BLaER1 (cell line): ENCODE measurements around the gene RAD50.
A peak's percentile ranks its signal among the peaks of the same experiment; 100 is the strongest.

Source experiments
- H3K27ac ChIP-seq: shearing (Covaris generic); formaldehyde crosslinking; 2 replicates; pipeline ENCODE4 v1.8.1; 2022
- H3K27me3 ChIP-seq: shearing (Covaris generic); formaldehyde crosslinking; 2 replicates; pipeline ENCODE4 v1.8.1; 2022
- H3K36me3 ChIP-seq: shearing (Covaris generic); formaldehyde crosslinking; 2 replicates; pipeline ENCODE4 v1.8.1; 2022
- H3K4me1 ChIP-seq: shearing (Covaris generic); formaldehyde crosslinking; 2 replicates; pipeline ENCODE4 v1.8.1; 2022
- H3K4me2 ChIP-seq: shearing (Covaris generic); formaldehyde crosslinking; 2 replicates; pipeline ENCODE4 v1.8.1; 2022
- H3K4me3 ChIP-seq: shearing (Covaris generic); formaldehyde crosslinking; 2 replicates; pipeline ENCODE4 v1.8.1; 2022
- H3K9ac ChIP-seq: shearing (Covaris generic); formaldehyde crosslinking; 2 replicates; pipeline ENCODE4 v1.8.1; 2022
- H3K9me3 ChIP-seq: shearing (Covaris generic); formaldehyde crosslinking; 2 replicates; pipeline ENCODE4 v1.8.1; 2022
- H4K20me1 ChIP-seq: shearing (Covaris generic); formaldehyde crosslinking; 2 replicates; pipeline ENCODE4 v1.8.1; 2022
- Cebpa-rat ChIP-seq: shearing (Covaris generic); IDR thresholded peaks from 2 replicates; pipeline ENCODE4 v1.8.1; 2022

RAD50 gene

GRCh38 chr5:132658381-132659302 is 101.9 kb downstream of the RAD50 start:
- Histone ChIP-seq H3K4me2 (no peak overlapping the region), H3K9ac (no peak overlapping the region), H3K36me3 (no peaks in the 10 kb centered on the region), H3K4me3 (no peak overlapping the region), H3K27ac (no peak overlapping the region), H3K27me3 (peaks cover 48% of the 10 kb centered on the region), H4K20me1 (no peaks in the 10 kb centered on the region), H3K9me3 (peaks cover 15% of the 10 kb centered on the region), H3K4me1 (peaks cover 47% of the 10 kb centered on the region)
- TF ChIP-seq Cebpa-rat = no peak

- Histone ChIP-seq H3K4me2 (peak overlapping the region; percentile 81; the same call in 1 of the 2 replicates), H3K4me1 (peaks cover 59% of the 10 kb centered on the region), H3K36me3 (no peaks in the 10 kb centered on the region), H3K4me3 (no peak overlapping the region), H3K27ac (no peak overlapping the region), H4K20me1 (no peaks in the 10 kb centered on the region), H3K9me3 (peaks cover 15% of the 10 kb centered on the region), H3K27me3 (peaks cover 36% of the 10 kb centered on the region), H3K9ac (no peak overlapping the region)
- TF ChIP-seq Cebpa-rat = no peak
Observed at GRCh38 chr5:132659598-132660493, 103.1 kb downstream of the RAD50 start.

GRCh38 chr5:132661231-132662003 is 104.6 kb downstream of the RAD50 start:
- H4K20me1 ChIP-seq = no peaks in the 10 kb centered on the region
- H3K36me3 ChIP-seq = no peaks in the 10 kb centered on the region
- H3K9me3 ChIP-seq = peaks cover 7% of the 10 kb centered on the region
- no peak for TF ChIP-seq Cebpa-rat
- peak overlapping the region; percentile 66 for H3K27ac ChIP-seq
- H3K27me3 ChIP-seq = peaks cover 20% of the 10 kb centered on the region
- H3K4me3 ChIP-seq = no peak overlapping the region
- H3K4me2 ChIP-seq = peak overlapping the region; percentile 81
- peak overlapping the region; percentile 47; the same call in 1 of the 2 replicates for H3K9ac ChIP-seq
- H3K4me1 ChIP-seq = peaks cover 53% of the 10 kb centered on the region

- Histone ChIP-seq H3K27me3 (peaks cover 14% of the 10 kb centered on the region), H3K27ac (no peak overlapping the region), H4K20me1 (no peaks in the 10 kb centered on the region), H3K36me3 (no peaks in the 10 kb centered on the region), H3K9ac (no peak overlapping the region), H3K4me2 (peak overlapping the region; percentile 81), H3K4me3 (no peak overlapping the region), H3K4me1 (peaks cover 49% of the 10 kb centered on the region), H3K9me3 (peaks cover under 1% of the 10 kb centered on the region; the same call in 1 of the 2 replicates)
- TF ChIP-seq Cebpa-rat = no peak
Observed at GRCh38 chr5:132662004-132662401, 105.2 kb downstream of the RAD50 start.

GRCh38 chr5:132662925-132663770 is 106.4 kb downstream of the RAD50 start:
- no peak for TF ChIP-seq Cebpa-rat
- Histone ChIP-seq H3K4me1 (peaks cover 49% of the 10 kb centered on the region), H3K27ac (peak overlapping the region; percentile 41; the same call in 1 of the 2 replicates), H3K36me3 (no peaks in the 10 kb centered on the region), H3K9me3 (no peaks in the 10 kb centered on the region), H3K4me2 (peak overlapping the region; percentile 81), H4K20me1 (no peaks in the 10 kb centered on the region), H3K27me3 (peaks cover 2% of the 10 kb centered on the region), H3K9ac (0 out of 2 replicates have a peak overlapping the region, but pooled peaks have one; percentile 15), H3K4me3 (no peak overlapping the region)

GRCh38 chr5:132663771-132664695 is 107.3 kb downstream of the RAD50 start:
- H3K9ac ChIP-seq = 0 out of 2 replicates have a peak overlapping the region, but pooled peaks have one; percentile 15
- no peak for TF ChIP-seq Cebpa-rat
- peak overlapping the region; percentile 81 for H3K4me2 ChIP-seq

GRCh38 chr5:132664696-132665209 is 108.0 kb downstream of the RAD50 start:
- Histone ChIP-seq H3K4me2 (peak overlapping the region; percentile 81; the same call in 1 of the 2 replicates), H3K9me3 (no peaks in the 10 kb centered on the region), H3K27ac (no peak overlapping the region), H3K4me3 (no peak overlapping the region), H4K20me1 (no peaks in the 10 kb centered on the region), H3K4me1 (peaks cover 49% of the 10 kb centered on the region), H3K9ac (no peak overlapping the region), H3K36me3 (no peaks in the 10 kb centered on the region), H3K27me3 (no peaks in the 10 kb centered on the region)
- TF ChIP-seq Cebpa-rat = no peak

More at GRCh38 chr5:132663771-132664695, 107.3 kb downstream of the RAD50 start:
- no peaks in the 10 kb centered on the region for H3K36me3 ChIP-seq
- H3K4me1 ChIP-seq = peaks cover 49% of the 10 kb centered on the region
- no peaks in the 10 kb centered on the region for H3K9me3 ChIP-seq
- no peaks in the 10 kb centered on the region for H3K27me3 ChIP-seq
- peak overlapping the region; percentile 41; the same call in 1 of the 2 replicates for H3K27ac ChIP-seq
- no peak overlapping the region for H3K4me3 ChIP-seq
- H4K20me1 ChIP-seq = no peaks in the 10 kb centered on the region
